ENCODE results near the gene LHX4.

LHX4 gene

GRCh38 chr1:180229483-180230415, at the start of gene LHX4:
LHX4 (plus strand) TSS chr1:180230264; CDS start chr1:180230530, 266 bp downstream.
- TF ChIP-seq CEBPB (IDR thresholded peaks at IDR 0.05) (no peak), TAF1 (IDR thresholded peaks at IDR 0.05; ENCODE audit: low read depth) (no peak; the same call in 1 of the 2 replicates), YY1 (IDR thresholded peaks at IDR 0.05; ENCODE audit: low read depth) (0 out of 2 replicates have a peak, but pooled peaks have one; percentile 25), RAD21 (IDR thresholded peaks at IDR 0.05; ENCODE audit: low read depth) (no peak), ZBTB7A (IDR thresholded peaks at IDR 0.05; ENCODE audit: low read depth) (peak; percentile 75), CREB1 (IDR thresholded peaks at IDR 0.05; ENCODE audit: low read depth) (no peak), FOXM1 (IDR thresholded peaks at IDR 0.05; ENCODE audit: borderline replicate concordance, low read depth) (no peak), TEAD4 (IDR thresholded peaks at IDR 0.05) (no peak), TCF12 (IDR thresholded peaks at IDR 0.05; ENCODE audit: low read depth) (0 out of 2 replicates have a peak, but pooled peaks have one; percentile 17), NFIC (IDR thresholded peaks at IDR 0.05) (no peak), USF1 (IDR thresholded peaks at IDR 0.05) (no peak), EP300 (IDR thresholded peaks at IDR 0.05; ENCODE audit: borderline replicate concordance) (no peak), EGR1 (IDR thresholded peaks at IDR 0.05) (peak; percentile 73)
- TF ChIP-seq, protein P1, sequence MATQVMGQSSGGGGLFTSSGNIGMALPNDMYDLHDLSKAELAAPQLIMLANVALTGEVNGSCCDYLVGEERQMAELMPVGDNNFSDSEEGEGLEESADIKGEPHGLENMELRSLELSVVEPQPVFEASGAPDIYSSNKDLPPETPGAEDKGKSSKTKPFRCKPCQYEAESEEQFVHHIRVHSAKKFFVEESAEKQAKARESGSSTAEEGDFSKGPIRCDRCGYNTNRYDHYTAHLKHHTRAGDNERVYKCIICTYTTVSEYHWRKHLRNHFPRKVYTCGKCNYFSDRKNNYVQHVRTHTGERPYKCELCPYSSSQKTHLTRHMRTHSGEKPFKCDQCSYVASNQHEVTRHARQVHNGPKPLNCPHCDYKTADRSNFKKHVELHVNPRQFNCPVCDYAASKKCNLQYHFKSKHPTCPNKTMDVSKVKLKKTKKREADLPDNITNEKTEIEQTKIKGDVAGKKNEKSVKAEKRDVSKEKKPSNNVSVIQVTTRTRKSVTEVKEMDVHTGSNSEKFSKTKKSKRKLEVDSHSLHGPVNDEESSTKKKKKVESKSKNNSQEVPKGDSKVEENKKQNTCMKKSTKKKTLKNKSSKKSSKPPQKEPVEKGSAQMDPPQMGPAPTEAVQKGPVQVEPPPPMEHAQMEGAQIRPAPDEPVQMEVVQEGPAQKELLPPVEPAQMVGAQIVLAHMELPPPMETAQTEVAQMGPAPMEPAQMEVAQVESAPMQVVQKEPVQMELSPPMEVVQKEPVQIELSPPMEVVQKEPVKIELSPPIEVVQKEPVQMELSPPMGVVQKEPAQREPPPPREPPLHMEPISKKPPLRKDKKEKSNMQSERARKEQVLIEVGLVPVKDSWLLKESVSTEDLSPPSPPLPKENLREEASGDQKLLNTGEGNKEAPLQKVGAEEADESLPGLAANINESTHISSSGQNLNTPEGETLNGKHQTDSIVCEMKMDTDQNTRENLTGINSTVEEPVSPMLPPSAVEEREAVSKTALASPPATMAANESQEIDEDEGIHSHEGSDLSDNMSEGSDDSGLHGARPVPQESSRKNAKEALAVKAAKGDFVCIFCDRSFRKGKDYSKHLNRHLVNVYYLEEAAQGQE (IDR thresholded peaks at IDR 0.05; ENCODE audit: low read depth): no peak
- TF ChIP-seq, protein P2, sequence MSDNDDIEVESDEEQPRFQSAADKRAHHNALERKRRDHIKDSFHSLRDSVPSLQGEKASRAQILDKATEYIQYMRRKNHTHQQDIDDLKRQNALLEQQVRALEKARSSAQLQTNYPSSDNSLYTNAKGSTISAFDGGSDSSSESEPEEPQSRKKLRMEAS (IDR thresholded peaks at IDR 0.05): no peak

DNA sequence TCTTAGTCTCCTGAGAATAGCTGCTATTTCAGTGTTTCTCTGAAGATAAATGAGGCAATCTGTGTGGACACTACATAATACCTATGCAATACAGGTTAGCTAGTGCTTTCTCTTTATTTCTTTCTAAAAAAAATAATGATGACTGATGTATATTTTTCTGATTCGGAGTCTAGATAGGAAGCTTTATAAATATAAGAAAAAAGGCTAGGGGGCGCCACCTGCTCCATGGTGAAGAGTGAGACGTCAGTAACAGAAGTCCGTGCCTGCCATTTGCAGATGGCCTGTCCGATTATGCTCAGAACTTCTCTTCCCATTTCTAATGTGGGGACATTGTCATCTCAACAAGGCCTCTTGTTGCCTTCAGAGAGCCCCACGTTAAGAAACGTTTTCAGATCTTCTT, 49.0 kb upstream of the LHX4 start:
- TF ChIP-seq RAD21 (IDR thresholded peaks at IDR 0.05; ENCODE audit: low read depth) (0 out of 2 replicates have a peak, but pooled peaks have one; percentile 27), CEBPB (IDR thresholded peaks at IDR 0.05) (no peak)

- TF ChIP-seq, protein P1 (IDR thresholded peaks at IDR 0.05; ENCODE audit: low read depth): no peak
- no peak for TF ChIP-seq TCF12 (IDR thresholded peaks at IDR 0.05; ENCODE audit: low read depth)
- TF ChIP-seq USF1 (IDR thresholded peaks at IDR 0.05): no peak
- TF ChIP-seq TEAD4 (IDR thresholded peaks at IDR 0.05): no peak
- TF ChIP-seq ZBTB7A (IDR thresholded peaks at IDR 0.05; ENCODE audit: low read depth): no peak
- TF ChIP-seq CEBPB (IDR thresholded peaks at IDR 0.05): no peak
- no peak for TF ChIP-seq CREB1 (IDR thresholded peaks at IDR 0.05; ENCODE audit: low read depth)
- TF ChIP-seq TAF1 (IDR thresholded peaks at IDR 0.05; ENCODE audit: low read depth): no peak
- TF ChIP-seq, protein P2 (IDR thresholded peaks at IDR 0.05): no peak
- TF ChIP-seq NFIC (IDR thresholded peaks at IDR 0.05): no peak
- no peak for TF ChIP-seq EP300 (IDR thresholded peaks at IDR 0.05; ENCODE audit: borderline replicate concordance)
- no peak for TF ChIP-seq YY1 (IDR thresholded peaks at IDR 0.05; ENCODE audit: low read depth)
- TF ChIP-seq FOXM1 (IDR thresholded peaks at IDR 0.05; ENCODE audit: borderline replicate concordance, low read depth): no peak
- no peak for TF ChIP-seq RAD21 (IDR thresholded peaks at IDR 0.05; ENCODE audit: low read depth)
- no peak for TF ChIP-seq EGR1 (IDR thresholded peaks at IDR 0.05)
These were observed 47.9 kb upstream of the LHX4 start for GRCh38 chr1:180181996-180182642.

GRCh38 chr1:180182643-180183311, 47.3 kb upstream of the LHX4 start:
- TF ChIP-seq RAD21 (IDR thresholded peaks at IDR 0.05; ENCODE audit: low read depth) (no peak), YY1 (IDR thresholded peaks at IDR 0.05; ENCODE audit: low read depth) (no peak), FOXM1 (IDR thresholded peaks at IDR 0.05; ENCODE audit: borderline replicate concordance, low read depth) (no peak), USF1 (IDR thresholded peaks at IDR 0.05) (no peak), TAF1 (IDR thresholded peaks at IDR 0.05; ENCODE audit: low read depth) (no peak), TCF12 (IDR thresholded peaks at IDR 0.05; ENCODE audit: low read depth) (no peak), EP300 (IDR thresholded peaks at IDR 0.05; ENCODE audit: borderline replicate concordance) (no peak)
- TF ChIP-seq, protein P2 (IDR thresholded peaks at IDR 0.05): no peak
- TF ChIP-seq, protein P1 (IDR thresholded peaks at IDR 0.05; ENCODE audit: low read depth): no peak

All from Ishikawa (cell line).